ENCODE results near the gene C1orf146. TPM values are rescaled to one million over a fixed set of nuclear protein-coding genes. Genes with fewer than 3 reads are reported as not detected.

Gene C1orf146, protein sequence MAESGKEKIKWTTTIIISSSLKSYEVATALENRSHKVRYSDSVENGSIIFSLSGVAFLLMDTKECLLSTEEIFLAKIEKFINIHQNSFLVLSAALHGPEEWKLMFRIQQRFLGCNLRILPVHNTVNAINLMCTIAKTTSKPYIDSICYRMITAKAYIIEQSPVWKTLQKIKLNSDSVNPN
- not detected for total RNA-seq

DNA sequence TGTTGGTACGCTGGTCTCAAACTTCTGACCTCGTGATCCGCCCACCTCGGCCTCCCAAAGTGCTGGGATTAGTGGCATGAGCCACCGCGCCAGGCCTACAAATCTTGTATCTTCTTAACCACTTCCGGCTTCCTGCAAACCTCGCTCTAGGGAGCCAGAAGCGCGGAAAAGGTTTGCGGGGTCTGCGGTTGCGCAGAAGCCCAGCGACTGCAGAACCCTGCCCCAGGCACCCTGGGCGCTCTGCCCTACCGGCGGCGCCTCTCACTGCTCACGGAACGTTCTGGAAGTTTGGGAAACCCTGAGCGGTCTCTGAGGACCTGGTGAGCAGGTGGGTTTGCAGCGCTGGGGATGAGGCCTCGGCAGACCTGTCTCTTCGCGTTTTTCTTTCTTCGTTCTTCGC is at the start of gene C1orf146:
Gene C1orf146 (plus strand): TSS at position 195 of the 400 bp plus-strand sequence. CDS start 13,506 bp downstream, outside the sequence.
- TF ChIP-seq, protein P1, sequence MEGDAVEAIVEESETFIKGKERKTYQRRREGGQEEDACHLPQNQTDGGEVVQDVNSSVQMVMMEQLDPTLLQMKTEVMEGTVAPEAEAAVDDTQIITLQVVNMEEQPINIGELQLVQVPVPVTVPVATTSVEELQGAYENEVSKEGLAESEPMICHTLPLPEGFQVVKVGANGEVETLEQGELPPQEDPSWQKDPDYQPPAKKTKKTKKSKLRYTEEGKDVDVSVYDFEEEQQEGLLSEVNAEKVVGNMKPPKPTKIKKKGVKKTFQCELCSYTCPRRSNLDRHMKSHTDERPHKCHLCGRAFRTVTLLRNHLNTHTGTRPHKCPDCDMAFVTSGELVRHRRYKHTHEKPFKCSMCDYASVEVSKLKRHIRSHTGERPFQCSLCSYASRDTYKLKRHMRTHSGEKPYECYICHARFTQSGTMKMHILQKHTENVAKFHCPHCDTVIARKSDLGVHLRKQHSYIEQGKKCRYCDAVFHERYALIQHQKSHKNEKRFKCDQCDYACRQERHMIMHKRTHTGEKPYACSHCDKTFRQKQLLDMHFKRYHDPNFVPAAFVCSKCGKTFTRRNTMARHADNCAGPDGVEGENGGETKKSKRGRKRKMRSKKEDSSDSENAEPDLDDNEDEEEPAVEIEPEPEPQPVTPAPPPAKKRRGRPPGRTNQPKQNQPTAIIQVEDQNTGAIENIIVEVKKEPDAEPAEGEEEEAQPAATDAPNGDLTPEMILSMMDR (IDR thresholded peaks at IDR 0.05; ENCODE audit: low read depth) = no peak

DNA sequence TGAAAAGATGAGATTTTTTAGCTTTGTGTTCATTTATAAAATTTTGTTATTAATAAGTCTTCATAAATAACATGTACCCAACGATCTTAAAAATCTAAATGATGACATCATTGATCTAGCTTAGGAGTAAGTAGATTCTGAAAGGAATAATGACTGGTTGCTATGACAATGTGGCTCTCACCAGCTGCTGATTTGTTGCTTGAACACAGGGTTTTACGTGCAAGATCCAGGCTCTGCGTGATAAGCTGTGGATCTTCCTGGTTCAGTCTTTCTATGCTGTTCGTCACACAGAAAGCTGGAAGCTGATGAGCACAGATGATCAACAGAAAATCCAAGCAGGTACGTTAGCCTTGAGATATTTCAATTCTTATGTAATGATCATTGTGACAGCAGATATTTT is 49.1 kb upstream of the C1orf146 start:
- TF ChIP-seq, protein P1 (IDR thresholded peaks at IDR 0.05; ENCODE audit: low read depth) = no peak

DNA sequence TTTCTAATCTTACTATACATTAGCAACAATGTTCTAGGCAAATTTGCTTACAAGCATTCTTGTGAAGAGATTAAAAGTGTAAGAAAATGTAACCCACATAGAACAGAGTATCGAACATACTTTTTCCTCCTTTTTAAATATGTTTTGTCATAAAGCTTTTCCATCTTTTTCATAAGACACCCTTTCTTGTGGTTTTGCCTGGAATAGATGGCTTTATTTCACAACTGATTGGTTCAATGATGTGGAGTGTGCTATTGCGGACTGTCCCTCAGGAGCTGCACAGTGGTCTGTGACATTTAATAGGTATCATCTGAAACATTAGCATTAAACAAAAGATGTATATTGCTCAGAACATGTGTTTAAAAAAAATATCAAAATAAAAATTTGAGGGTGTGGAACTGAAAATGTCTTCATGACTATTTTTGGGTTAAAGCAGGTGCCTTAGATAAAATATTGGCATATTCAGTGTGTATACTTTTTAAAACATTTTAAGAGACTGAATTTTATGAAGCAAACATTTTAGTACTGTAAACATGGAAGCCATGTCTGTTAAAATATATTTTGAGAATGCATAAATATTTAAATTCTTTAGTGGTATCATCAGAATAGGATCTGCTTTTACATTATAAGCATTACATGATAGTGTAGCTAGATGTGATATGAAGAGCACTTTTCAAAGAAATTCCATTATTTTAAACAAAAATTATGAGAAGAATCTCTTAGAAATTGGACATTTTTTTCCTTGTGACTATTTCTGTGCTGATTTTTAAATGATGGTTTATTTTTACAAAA is 48.3 kb upstream of the C1orf146 start:
- TF ChIP-seq, protein P1 (IDR thresholded peaks at IDR 0.05; ENCODE audit: low read depth) = no peak

DNA sequence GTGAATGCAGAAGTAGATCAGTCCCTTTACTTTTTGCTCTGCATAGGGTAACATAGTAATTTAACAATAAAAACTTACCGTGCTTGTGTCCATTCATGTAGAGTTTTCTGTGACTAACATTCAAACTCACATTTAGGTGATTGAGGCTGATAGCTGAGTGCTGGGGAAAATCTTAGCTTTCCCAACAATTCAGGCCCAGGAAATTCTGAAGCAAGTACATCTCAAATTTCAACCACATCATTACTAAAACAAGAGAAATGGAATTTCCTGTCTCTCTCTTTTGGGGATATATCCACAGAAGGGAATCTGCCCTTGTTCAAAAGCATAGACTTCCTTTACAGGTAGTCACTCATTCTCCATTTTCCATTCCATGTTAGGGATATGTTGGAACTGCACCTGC is 33.1 kb upstream of the C1orf146 start:
- TF ChIP-seq, protein P1 (IDR thresholded peaks at IDR 0.05; ENCODE audit: low read depth) = no peak

DNA sequence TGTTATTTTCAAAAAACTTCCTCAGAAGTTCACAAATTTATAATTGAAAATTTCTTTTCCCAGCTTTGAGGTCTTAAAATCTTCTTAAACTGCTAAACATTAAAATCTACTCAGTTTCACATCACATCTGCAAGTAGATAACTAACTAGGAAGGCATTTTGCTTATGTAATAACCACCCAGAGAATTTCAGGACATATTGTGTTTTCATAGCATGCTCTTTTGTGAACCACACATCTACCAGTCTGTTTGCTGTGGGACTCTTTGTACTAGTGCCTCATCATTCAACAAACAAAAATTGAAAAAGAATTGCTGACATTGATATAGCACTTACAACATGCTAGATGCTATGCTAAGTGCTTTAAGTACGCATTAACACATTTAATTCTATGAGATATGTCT is 31.6 kb upstream of the C1orf146 start:
- TF ChIP-seq, protein P1 (IDR thresholded peaks at IDR 0.05; ENCODE audit: low read depth) = no peak

DNA sequence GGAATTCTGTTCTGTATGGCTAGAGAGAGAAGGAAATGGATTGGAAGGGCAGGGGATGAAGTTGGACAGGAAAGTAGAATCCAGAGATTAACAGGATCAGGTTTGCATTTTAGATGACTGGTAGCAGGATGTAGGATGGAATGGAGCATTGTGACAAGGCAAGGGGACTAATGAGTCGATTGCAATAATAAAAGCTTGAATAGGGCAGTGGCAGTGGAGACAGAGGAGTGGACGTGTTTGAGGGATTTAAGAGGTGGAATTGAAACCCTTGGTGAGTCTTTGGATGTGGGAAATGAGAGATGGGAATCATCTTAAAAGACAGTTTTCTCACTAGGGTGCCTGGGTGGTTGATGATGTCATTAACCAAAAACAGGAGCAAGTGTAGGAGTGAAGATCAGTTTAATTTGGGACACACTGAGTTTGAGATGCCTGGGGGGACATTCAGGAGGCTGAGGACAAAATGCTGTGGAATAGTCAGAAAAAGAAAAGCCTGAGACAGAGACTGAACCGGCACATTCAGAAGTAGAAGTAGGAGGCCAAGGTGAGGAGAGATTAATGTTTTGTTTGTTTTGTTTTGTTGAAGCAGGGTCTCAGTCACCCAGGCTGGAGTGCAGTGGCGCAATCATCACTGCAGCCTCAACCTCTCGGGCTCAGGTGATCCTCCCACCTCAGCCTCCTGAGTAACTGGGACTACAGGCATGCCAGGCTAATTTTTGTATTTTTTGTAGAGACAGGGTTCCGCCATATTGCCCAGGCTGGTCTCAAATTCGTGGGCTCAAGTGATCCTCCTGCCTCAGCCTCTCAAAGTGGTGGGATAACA is 29.1 kb upstream of the C1orf146 start:
- TF ChIP-seq, protein P1 (IDR thresholded peaks at IDR 0.05; ENCODE audit: low read depth) = no peak

DNA sequence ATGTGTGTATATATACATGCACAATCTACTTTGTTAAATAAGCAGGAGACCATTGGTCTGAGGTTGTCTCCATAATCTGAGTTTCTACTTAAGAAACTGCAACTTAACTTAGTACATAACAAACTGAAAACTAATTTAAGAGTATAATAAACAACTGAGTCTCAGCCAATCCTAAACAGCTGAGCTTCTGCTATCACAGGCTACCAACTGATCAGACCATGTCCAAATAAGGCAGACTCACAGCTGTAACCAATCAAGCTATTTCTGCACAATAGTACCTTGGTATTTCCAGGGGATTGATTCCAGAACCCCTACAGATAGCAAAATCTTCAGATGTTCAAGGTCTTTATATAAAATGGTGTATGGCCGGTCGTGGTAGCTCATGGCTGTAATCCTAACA is 26.0 kb upstream of the C1orf146 start:
- TF ChIP-seq, protein P1 (IDR thresholded peaks at IDR 0.05; ENCODE audit: low read depth) = no peak
